Measurements from ENCODE around the gene EDN3. TPM values are rescaled to one million over a fixed set of nuclear protein-coding genes. Genes with fewer than 3 reads are reported as not detected.

Gene EDN3
- total and polyA plus RNA-seq, 2 donors (not counting 3 experiments of a cell fraction or from before 2014, with no cell fraction given): not detected

DNA sequence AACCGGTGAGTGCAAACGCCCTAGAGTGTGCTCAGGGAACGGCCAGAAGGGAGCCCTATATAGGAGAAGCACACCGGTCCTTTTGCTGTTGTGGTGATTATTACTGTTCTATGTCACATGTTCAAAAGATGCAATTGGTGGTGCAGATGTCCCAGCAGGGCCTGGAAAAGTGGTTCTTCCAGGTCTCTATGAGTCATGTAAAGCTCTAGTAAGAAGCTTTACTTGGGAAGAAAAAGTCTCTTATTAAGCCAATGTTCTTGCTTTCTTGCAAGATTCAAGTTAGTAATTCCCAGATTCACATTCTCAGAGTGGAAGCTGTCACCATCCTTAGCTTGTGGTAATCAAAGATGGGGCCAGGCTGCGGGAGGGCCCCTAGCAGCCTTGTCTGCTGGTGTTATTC, 23.3 kb downstream of the EDN3 start:
- intact Hi-C loops (cut with micrococcal nuclease) (no loop called here), dilution Hi-C loops (cut with MboI; ENCODE audit: extremely low pct_ligation_motif_present, low sequenced_read_pairs) (no loop called here)
- FAIRE-seq (no peak), DNase-seq (ENCODE audit: low read depth, low spot score) (no peak)
- no peak overlapping the region for H3K4me3 ChIP-seq (replicated peaks in 1 of 3; ENCODE audit: insufficient read depth in 1 of 3, low read depth in 1 of 3, low read length in 3 of 3)
- H4K20me1 ChIP-seq (replicated peaks; ENCODE audit: control insufficient read depth, extremely low read depth, insufficient read depth, low read length): no peaks in the 10 kb centered on the region
- H3K9ac ChIP-seq (replicated peaks; ENCODE audit: extremely low read depth, insufficient read depth, low read length): no peak overlapping the region
- POLR2A ChIA-PET: no interaction called here
- no peaks in the 10 kb centered on the region for H3K9me3 ChIP-seq (replicated peaks; ENCODE audit: control insufficient read depth, insufficient read depth, low read length)
- CTCF ChIA-PET: no interaction called here
- no peaks in the 10 kb centered on the region for H3K27me3 ChIP-seq (ENCODE audit: control insufficient read depth in 2 of 2, insufficient read depth in 2 of 2, low read length in 2 of 2)
- H3K27ac ChIP-seq (ENCODE audit: insufficient read depth, low read depth, low read length): no peak overlapping the region
- no TSS peak for BruUV-seq (replicated peaks)
- no peak for TF ChIP-seq POLR2A (IDR thresholded peaks at IDR 0.05; ENCODE audit: low read depth, low read length)
- TF ChIP-seq MAX (IDR thresholded peaks at IDR 0.05; ENCODE audit: insufficient read depth, insufficient read length): no peak
- no peaks in the 10 kb centered on the region for H3K4me1 ChIP-seq (ENCODE audit: control insufficient read depth, extremely low read depth, insufficient read depth, low read length)
- no peaks in the 10 kb centered on the region for H3K9me1 ChIP-seq (replicated peaks; ENCODE audit: control insufficient read depth, extremely low read depth, insufficient read depth, low read length)
- no peak overlapping the region for H3K4me2 ChIP-seq (ENCODE audit: insufficient read depth, low read length)
- H3K79me2 ChIP-seq (ENCODE audit: control insufficient read depth, insufficient read depth, low read length): no peaks in the 10 kb centered on the region
- no peak overlapping the region for H2AFZ ChIP-seq (ENCODE audit: low read depth, low read length)
- no peaks in the 10 kb centered on the region for H3K36me3 ChIP-seq (ENCODE audit: control insufficient read depth in 2 of 2, extremely low read depth in 1 of 2, insufficient read depth in 2 of 2, low read length in 2 of 2)

DNA sequence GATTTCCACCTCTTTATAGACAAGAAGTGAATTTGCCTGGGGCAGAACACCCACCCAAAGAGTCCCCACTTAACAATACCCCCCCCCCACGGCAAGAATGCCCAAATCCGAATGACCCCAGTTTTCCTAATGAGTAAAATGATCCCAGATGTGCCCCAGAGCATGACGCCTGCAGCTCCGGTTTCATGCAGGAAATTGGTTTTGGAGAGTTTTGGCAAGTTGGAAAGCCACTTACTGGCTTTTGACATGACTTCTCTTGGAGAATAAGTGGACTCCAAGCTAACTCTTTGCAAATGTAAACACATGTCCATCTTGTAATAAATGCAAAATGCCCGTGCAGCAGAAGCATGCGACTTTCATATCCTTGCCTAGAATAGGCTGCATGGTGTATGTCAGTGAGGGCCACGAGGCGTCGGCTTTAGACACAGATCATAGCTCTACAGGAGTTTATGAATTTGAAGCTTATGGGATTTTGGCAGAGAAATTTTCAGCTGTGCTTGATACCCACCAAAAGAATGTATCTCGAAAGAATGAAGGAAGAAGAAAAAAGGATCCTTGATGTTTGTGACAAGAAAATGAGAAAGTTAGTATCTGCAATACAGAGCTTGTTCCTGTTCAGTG, 24.2 kb downstream of the EDN3 start:
- DNase-seq (ENCODE audit: low read depth, low spot score) (no peak), FAIRE-seq (no peak)
- Histone ChIP-seq H3K27me3 (ENCODE audit: control insufficient read depth in 2 of 2, insufficient read depth in 2 of 2, low read length in 2 of 2) (no peaks in the 10 kb centered on the region), H3K4me2 (ENCODE audit: insufficient read depth, low read length) (no peak overlapping the region), H3K79me2 (ENCODE audit: control insufficient read depth, insufficient read depth, low read length) (no peaks in the 10 kb centered on the region), H3K4me1 (ENCODE audit: control insufficient read depth, extremely low read depth, insufficient read depth, low read length) (no peaks in the 10 kb centered on the region), H3K36me3 (ENCODE audit: control insufficient read depth in 2 of 2, extremely low read depth in 1 of 2, insufficient read depth in 2 of 2, low read length in 2 of 2) (no peaks in the 10 kb centered on the region), H3K4me3 (replicated peaks in 1 of 3; ENCODE audit: insufficient read depth in 1 of 3, low read depth in 1 of 3, low read length in 3 of 3) (no peak overlapping the region), H2AFZ (ENCODE audit: low read depth, low read length) (no peak overlapping the region), H3K9me3 (replicated peaks; ENCODE audit: control insufficient read depth, insufficient read depth, low read length) (no peaks in the 10 kb centered on the region), H3K9me1 (replicated peaks; ENCODE audit: control insufficient read depth, extremely low read depth, insufficient read depth, low read length) (no peaks in the 10 kb centered on the region), H3K9ac (replicated peaks; ENCODE audit: extremely low read depth, insufficient read depth, low read length) (no peak overlapping the region), H4K20me1 (replicated peaks; ENCODE audit: control insufficient read depth, extremely low read depth, insufficient read depth, low read length) (no peaks in the 10 kb centered on the region), H3K27ac (ENCODE audit: insufficient read depth, low read depth, low read length) (no peak overlapping the region)
- dilution Hi-C loops (cut with MboI; ENCODE audit: extremely low pct_ligation_motif_present, low sequenced_read_pairs): no loop called here
- ChIA-PET POLR2A (no interaction called here), CTCF (no interaction called here)
- TF ChIP-seq, protein P1, sequence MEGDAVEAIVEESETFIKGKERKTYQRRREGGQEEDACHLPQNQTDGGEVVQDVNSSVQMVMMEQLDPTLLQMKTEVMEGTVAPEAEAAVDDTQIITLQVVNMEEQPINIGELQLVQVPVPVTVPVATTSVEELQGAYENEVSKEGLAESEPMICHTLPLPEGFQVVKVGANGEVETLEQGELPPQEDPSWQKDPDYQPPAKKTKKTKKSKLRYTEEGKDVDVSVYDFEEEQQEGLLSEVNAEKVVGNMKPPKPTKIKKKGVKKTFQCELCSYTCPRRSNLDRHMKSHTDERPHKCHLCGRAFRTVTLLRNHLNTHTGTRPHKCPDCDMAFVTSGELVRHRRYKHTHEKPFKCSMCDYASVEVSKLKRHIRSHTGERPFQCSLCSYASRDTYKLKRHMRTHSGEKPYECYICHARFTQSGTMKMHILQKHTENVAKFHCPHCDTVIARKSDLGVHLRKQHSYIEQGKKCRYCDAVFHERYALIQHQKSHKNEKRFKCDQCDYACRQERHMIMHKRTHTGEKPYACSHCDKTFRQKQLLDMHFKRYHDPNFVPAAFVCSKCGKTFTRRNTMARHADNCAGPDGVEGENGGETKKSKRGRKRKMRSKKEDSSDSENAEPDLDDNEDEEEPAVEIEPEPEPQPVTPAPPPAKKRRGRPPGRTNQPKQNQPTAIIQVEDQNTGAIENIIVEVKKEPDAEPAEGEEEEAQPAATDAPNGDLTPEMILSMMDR (IDR thresholded peaks at IDR 0.05; ENCODE audit: extremely low read depth in 1 of 2, insufficient read depth in 1 of 2, low read depth in 1 of 2, low read length in 2 of 2): no peak
- TF ChIP-seq MAX (IDR thresholded peaks at IDR 0.05; ENCODE audit: insufficient read depth, insufficient read length): no peak
- no peak for TF ChIP-seq GATA2 (IDR thresholded peaks at IDR 0.05; ENCODE audit: insufficient read depth, insufficient read length, low read depth, low read length)
- no peak for TF ChIP-seq JUN (IDR thresholded peaks at IDR 0.05; ENCODE audit: borderline replicate concordance, insufficient read depth, insufficient read length, low read depth)
- no peak for TF ChIP-seq MYC (IDR thresholded peaks at IDR 0.05; ENCODE audit: low read depth, low read length)
- no peak for TF ChIP-seq POLR2AphosphoS5 (IDR thresholded peaks at IDR 0.05; ENCODE audit: insufficient read depth, low read depth, low read length)
- TF ChIP-seq POLR2A (IDR thresholded peaks at IDR 0.05; ENCODE audit: low read depth, low read length): no peak
- TF ChIP-seq FOS (IDR thresholded peaks at IDR 0.05; ENCODE audit: borderline replicate concordance, insufficient read depth, low read length): no peak
- no peak for TF ChIP-seq EZH2 (IDR thresholded peaks at IDR 0.05; ENCODE audit: borderline replicate concordance, low read depth, low read length, severe bottlenecking)
- intact Hi-C loops (cut with micrococcal nuclease): no loop called here
- BruUV-seq (replicated peaks): no TSS peak

Measured in endothelial cell of umbilical vein (primary cell).